ENCODE results near the gene STPG1.

Gene STPG1

GRCh38 chr1:24364605-24364974, 49.0 kb downstream of the STPG1 start:
- H3K27me3 ChIP-seq (ENCODE audit: low read length): no peaks in the 10 kb centered on the region
- H3K4me3 ChIP-seq (ENCODE audit: insufficient read depth, low read length, poor library complexity, severe bottlenecking): no peak overlapping the region
- no peaks in the 10 kb centered on the region for H3F3A ChIP-seq (ENCODE audit: insufficient read depth)
- no peaks in the 10 kb centered on the region for H3K36me3 ChIP-seq (ENCODE audit: low read length)
- no peak overlapping the region for H3K27ac ChIP-seq (ENCODE audit: low read depth, low read length)
- H3K79me2 ChIP-seq (ENCODE audit: insufficient read depth, low read length): no peaks in the 10 kb centered on the region
- no peaks in the 10 kb centered on the region for H4K20me1 ChIP-seq (ENCODE audit: low read depth, low read length)
- H3K9ac ChIP-seq (ENCODE audit: low read length): no peak overlapping the region
- TF ChIP-seq CTCF (IDR thresholded peaks at IDR 0.05; ENCODE audit: insufficient read depth, low read length, poor library complexity, severe bottlenecking) (no peak), EZH2phosphoT487 (conservative IDR thresholded peaks at IDR 0.05; ENCODE audit: low read length) (no peak)
- no peak overlapping the region for H2AFZ ChIP-seq (ENCODE audit: low read depth, low read length, severe bottlenecking)
- no peaks in the 10 kb centered on the region for H3K9me3 ChIP-seq (ENCODE audit: insufficient read depth, low read length)
- no peaks in the 10 kb centered on the region for H3K9me2 ChIP-seq (replicated peaks; ENCODE audit: insufficient read depth, low read length)
- H3K4me2 ChIP-seq (ENCODE audit: low read depth, low read length, poor library complexity, severe bottlenecking): no peak overlapping the region

- Histone ChIP-seq H2AFZ (ENCODE audit: low read depth, low read length, severe bottlenecking) (no peak overlapping the region), H3F3A (ENCODE audit: insufficient read depth) (no peaks in the 10 kb centered on the region), H3K9ac (ENCODE audit: low read length) (no peak overlapping the region), H3K79me2 (ENCODE audit: insufficient read depth, low read length) (no peaks in the 10 kb centered on the region), H3K4me2 (ENCODE audit: low read depth, low read length, poor library complexity, severe bottlenecking) (no peak overlapping the region), H4K20me1 (ENCODE audit: low read depth, low read length) (no peaks in the 10 kb centered on the region), H3K27me3 (ENCODE audit: low read length) (no peaks in the 10 kb centered on the region), H3K9me3 (ENCODE audit: insufficient read depth, low read length) (no peaks in the 10 kb centered on the region), H3K36me3 (ENCODE audit: low read length) (no peaks in the 10 kb centered on the region), H3K9me2 (replicated peaks; ENCODE audit: insufficient read depth, low read length) (no peaks in the 10 kb centered on the region), H3K4me3 (ENCODE audit: insufficient read depth, low read length, poor library complexity, severe bottlenecking) (no peak overlapping the region), H3K27ac (ENCODE audit: low read depth, low read length) (no peak overlapping the region)
- TF ChIP-seq EZH2phosphoT487 (conservative IDR thresholded peaks at IDR 0.05; ENCODE audit: low read length) (no peak), CTCF (IDR thresholded peaks at IDR 0.05; ENCODE audit: insufficient read depth, low read length, poor library complexity, severe bottlenecking) (no peak)
Measured at GRCh38 chr1:24363994-24364393, 49.6 kb downstream of the STPG1 start.

GRCh38 chr1:24362982-24363614, 50.5 kb downstream of the STPG1 start:
- no peaks in the 10 kb centered on the region for H3K9me3 ChIP-seq (ENCODE audit: insufficient read depth, low read length)
- H3K9ac ChIP-seq (ENCODE audit: low read length): no peak overlapping the region
- H3F3A ChIP-seq (ENCODE audit: insufficient read depth): no peaks in the 10 kb centered on the region
- no peak for TF ChIP-seq CTCF (IDR thresholded peaks at IDR 0.05; ENCODE audit: insufficient read depth, low read length, poor library complexity, severe bottlenecking)
- H3K27me3 ChIP-seq (ENCODE audit: low read length): no peaks in the 10 kb centered on the region
- no peaks in the 10 kb centered on the region for H3K36me3 ChIP-seq (ENCODE audit: low read length)
- no peaks in the 10 kb centered on the region for H4K20me1 ChIP-seq (ENCODE audit: low read depth, low read length)
- H3K4me2 ChIP-seq (ENCODE audit: low read depth, low read length, poor library complexity, severe bottlenecking): no peak overlapping the region
- H3K27ac ChIP-seq (ENCODE audit: low read depth, low read length): no peak overlapping the region
- H3K4me3 ChIP-seq (ENCODE audit: insufficient read depth, low read length, poor library complexity, severe bottlenecking): no peak overlapping the region
- no peak overlapping the region for H2AFZ ChIP-seq (ENCODE audit: low read depth, low read length, severe bottlenecking)
- H3K79me2 ChIP-seq (ENCODE audit: insufficient read depth, low read length): no peaks in the 10 kb centered on the region
- H3K9me2 ChIP-seq (replicated peaks; ENCODE audit: insufficient read depth, low read length): no peaks in the 10 kb centered on the region

Data from SU-DHL-6 (cell line).